HEK293 (cell line): ENCODE results near the gene GLTP.

Experiments used
- CTCF ChIA-PET: fragments of 350-600 bp; formaldehyde crosslinking; extraction: SDS; loops from one replicate; lab custom pipeline; 2021; ENCODE audit warnings: antibody characterized with exemption; lab: Yijun Ruan, JAX
- POLR2A ChIA-PET: fragments of 300-600 bp; formaldehyde crosslinking; extraction: SDS; loops from one replicate; lab custom pipeline; 2020; ENCODE audit warnings: antibody characterized with exemption, inconsistent platforms; lab: Yijun Ruan, JAX
- H3K27ac ChIP-seq: fragments of 200-500 bp; sonication (Bioruptor generic); 2 replicates; pipeline ENCODE4 v1.5.1; 2014; ENCODE audit warnings: low read depth, low read length, control low read depth, inconsistent platforms; ENCODE audit errors: extremely low read depth
- H3K36me3 ChIP-seq, 2 experiments: fragments of 200-500 bp in 1 of 2; sonication (Bioruptor generic) in 1 of 2; 1 replicate in 1 of 2; 2 replicates in 1 of 2; pipeline ENCODE4 v1.5.1; 2014 to 2017; ENCODE audit warnings: inconsistent platforms in 2 of 2, low read length in 2 of 2; ENCODE audit not compliant: control insufficient read depth in 2 of 2, insufficient read depth in 1 of 2
- H3K4me1 ChIP-seq: fragments of 200-500 bp; sonication (Bioruptor generic); 2 replicates; pipeline ENCODE4 v1.5.1; 2014; ENCODE audit warnings: mild to moderate bottlenecking, low read length, inconsistent platforms; ENCODE audit not compliant: control insufficient read depth, insufficient read depth
- H3K4me3 ChIP-seq: 2 replicates; pipeline ENCODE4 v1.5.1; 2011; ENCODE audit warnings: low read depth, mild to moderate bottlenecking, control low read depth, low read length, moderate library complexity
- H3K9me3 ChIP-seq: fragments of 200-500 bp; sonication (Bioruptor generic); 2 replicates; pipeline ENCODE4 v1.5.1; 2014; ENCODE audit warnings: low read depth, low read length, inconsistent platforms; ENCODE audit not compliant: control insufficient read depth, insufficient read depth
- BCL11A ChIP-seq: fragments of 450-650 bp; formaldehyde crosslinking; IDR thresholded peaks from 2 replicates; pipeline ENCODE4 v1.5.1; 2016; ENCODE audit warnings: low read depth, missing biosample characterization, missing genetic modification characterization
- EGR2 ChIP-seq: fragments of 450-650 bp; formaldehyde crosslinking; IDR thresholded peaks from 2 replicates; pipeline ENCODE4 v1.5.1; 2016; ENCODE audit warnings: low read depth, missing biosample characterization, missing genetic modification characterization
- GLIS1 ChIP-seq: fragments of 450-650 bp; formaldehyde crosslinking; IDR thresholded peaks from 2 replicates; pipeline ENCODE4 v1.5.1; 2016; ENCODE audit warnings: missing biosample characterization, missing genetic modification characterization
- KLF10 ChIP-seq: fragments of 450-650 bp; IDR thresholded peaks from 2 replicates; pipeline ENCODE4 v1.5.1; 2018; ENCODE audit warnings: missing biosample characterization, mild to moderate bottlenecking, missing genetic modification characterization
- KLF17 ChIP-seq: fragments of 450-650 bp; formaldehyde crosslinking; IDR thresholded peaks from 2 replicates; pipeline ENCODE4 v1.5.1; 2016; ENCODE audit warnings: missing biosample characterization, missing genetic modification characterization
- MZF1 ChIP-seq: fragments of 450-650 bp; formaldehyde crosslinking; IDR thresholded peaks from 2 replicates; pipeline ENCODE4 v1.5.1; 2017; ENCODE audit warnings: missing biosample characterization, missing genetic modification characterization, borderline replicate concordance
- OVOL3 ChIP-seq: fragments of 450-650 bp; formaldehyde crosslinking; IDR thresholded peaks from 2 replicates; pipeline ENCODE4 v1.5.1; 2016; ENCODE audit warnings: missing biosample characterization, missing genetic modification characterization
- PRDM1 ChIP-seq: fragments of 450-650 bp; formaldehyde crosslinking; IDR thresholded peaks from 2 replicates; pipeline ENCODE4; 2016; ENCODE audit warnings: missing biosample characterization, missing genetic modification characterization
- PRDM10 ChIP-seq: fragments of 450-650 bp; formaldehyde crosslinking; IDR thresholded peaks from 2 replicates; pipeline ENCODE4 v1.5.1; 2016; ENCODE audit warnings: missing biosample characterization, missing genetic modification characterization
- SP3 ChIP-seq: fragments of 450-650 bp; formaldehyde crosslinking; IDR thresholded peaks from 2 replicates; pipeline ENCODE4 v1.5.1; 2016; ENCODE audit warnings: missing biosample characterization, missing genetic modification characterization
- TRIM28 ChIP-seq: IDR thresholded peaks from 2 replicates; pipeline ENCODE4 v1.6.1; 2011; ENCODE audit warnings: low read length, control low read depth, borderline replicate concordance
- ZBTB11 ChIP-seq: fragments of 450-650 bp; formaldehyde crosslinking; conservative IDR thresholded peaks from 2 replicates; pipeline ENCODE4 v1.5.1; 2016; ENCODE audit warnings: low read depth, missing biosample characterization, missing genetic modification characterization
- ZBTB17 ChIP-seq: fragments of 450-650 bp; formaldehyde crosslinking; IDR thresholded peaks from 2 replicates; pipeline ENCODE4 v1.5.1; 2016; ENCODE audit warnings: missing biosample characterization, missing genetic modification characterization
- ZBTB48 ChIP-seq: fragments of 450-650 bp; formaldehyde crosslinking; IDR thresholded peaks from 2 replicates; pipeline ENCODE4 v1.5.1; 2016; ENCODE audit warnings: missing biosample characterization, missing genetic modification characterization
- ZNF138 ChIP-seq: fragments of 450-650 bp; formaldehyde crosslinking; IDR thresholded peaks from 2 replicates; pipeline ENCODE4 v1.5.1; 2016; ENCODE audit warnings: missing biosample characterization, missing genetic modification characterization, borderline replicate concordance
- ZNF148 ChIP-seq: fragments of 450-650 bp; formaldehyde crosslinking; IDR thresholded peaks from 2 replicates; pipeline ENCODE4 v1.5.0; 2017; ENCODE audit warnings: missing biosample characterization, missing genetic modification characterization, borderline replicate concordance
- ZNF18 ChIP-seq: fragments of 450-650 bp; formaldehyde crosslinking; IDR thresholded peaks from 2 replicates; pipeline ENCODE4 v1.5.1; 2016; ENCODE audit warnings: missing biosample characterization, missing genetic modification characterization
- ZNF335 ChIP-seq: fragments of 450-650 bp; formaldehyde crosslinking; conservative IDR thresholded peaks from 2 replicates; pipeline ENCODE4 v1.5.1; 2016; ENCODE audit warnings: missing biosample characterization, missing genetic modification characterization
- ZNF341 ChIP-seq: fragments of 450-650 bp; formaldehyde crosslinking; IDR thresholded peaks from 2 replicates; pipeline ENCODE4; 2016; ENCODE audit warnings: low read depth, missing biosample characterization, missing genetic modification characterization
- ZNF366 ChIP-seq: fragments of 450-650 bp; formaldehyde crosslinking; conservative IDR thresholded peaks from 2 replicates; pipeline ENCODE4 v1.5.1; 2016; ENCODE audit warnings: missing biosample characterization, missing genetic modification characterization
- ZNF404 ChIP-seq: fragments of 450-650 bp; formaldehyde crosslinking; IDR thresholded peaks from 2 replicates; pipeline ENCODE4 v1.5.1; 2017; ENCODE audit warnings: missing biosample characterization, missing genetic modification characterization
- ZNF629 ChIP-seq: fragments of 450-650 bp; formaldehyde crosslinking; IDR thresholded peaks from 2 replicates; pipeline ENCODE4 v1.5.1; 2017; ENCODE audit warnings: missing biosample characterization, missing genetic modification characterization
- ZNF76 ChIP-seq: fragments of 450-650 bp; formaldehyde crosslinking; IDR thresholded peaks from 2 replicates; pipeline ENCODE4; 2016; ENCODE audit warnings: low read depth, missing biosample characterization, missing genetic modification characterization, borderline replicate concordance
- ZNF776 ChIP-seq: fragments of 450-650 bp; formaldehyde crosslinking; IDR thresholded peaks from 2 replicates; pipeline ENCODE4 v1.5.0; 2017; ENCODE audit warnings: missing biosample characterization, missing genetic modification characterization, borderline replicate concordance
- ZSCAN23 ChIP-seq: fragments of 450-650 bp; formaldehyde crosslinking; IDR thresholded peaks from 2 replicates; pipeline ENCODE4 v1.5.1; 2016; ENCODE audit warnings: missing biosample characterization, missing genetic modification characterization
- ZSCAN30 ChIP-seq: fragments of 450-650 bp; IDR thresholded peaks from 2 replicates; pipeline ENCODE4 v1.5.1; 2018; ENCODE audit warnings: missing biosample characterization, mild to moderate bottlenecking, missing genetic modification characterization, moderate library complexity

The GLTP gene

GRCh38 chr12:109820816-109821381 is 59.4 kb downstream of the GLTP start:
- H3K36me3 ChIP-seq = no peaks in the 10 kb centered on the region
- H3K4me3 ChIP-seq = no peak overlapping the region
- CTCF ChIA-PET = no interaction called here
- no peaks in the 10 kb centered on the region for H3K9me3 ChIP-seq
- H3K4me1 ChIP-seq = no peaks in the 10 kb centered on the region
- H3K27ac ChIP-seq = peak overlapping the region; percentile 34; the same call in 1 of the 2 replicates
- POLR2A ChIA-PET = interaction anchor here (1.2 kb wide), 1 partner anchor 13 kb away, joined by 3 read pairs; no protein-coding TSS in a partner anchor
- TF ChIP-seq PRDM10 (tag by site-specific recombination) (peak; percentile 90), ZBTB17 (tag by site-specific recombination) (peak; percentile 77), ZNF776 (tag by site-specific recombination) (no peak), OVOL3 (tag by site-specific recombination) (no peak), ZNF335 (tag by site-specific recombination) (peak; percentile 94), ZNF148 (tag by site-specific recombination) (no peak), TRIM28 (peak; percentile 64; the same call in 1 of the 2 replicates), ZNF366 (peak; percentile 82), ZNF629 (tag by site-specific recombination) (peak; percentile 68), ZNF138 (tag by site-specific recombination) (no peak), PRDM1 (peak; percentile 67), ZNF18 (tag by site-specific recombination) (0 out of 2 replicates have a peak, but pooled peaks have one; percentile 15), MZF1 (tag by site-specific recombination) (no peak; the same call in 1 of the 2 replicates), BCL11A (tag by site-specific recombination) (0 out of 2 replicates have a peak, but pooled peaks have one; percentile 15), ZNF341 (tag by site-specific recombination) (peak; percentile 90), ZBTB48 (peak; percentile 89), GLIS1 (tag by site-specific recombination) (peak; percentile 73), ZBTB11 (tag by site-specific recombination) (peak; percentile 68), SP3 (tag by site-specific recombination) (no peak), KLF10 (tag by site-specific recombination) (no peak), ZSCAN30 (tag by site-specific recombination) (0 out of 2 replicates have a peak, but pooled peaks have one; percentile 29), ZNF404 (tag by site-specific recombination) (no peak), ZSCAN23 (tag by site-specific recombination) (no peak), EGR2 (tag by site-specific recombination) (no peak), KLF17 (tag by site-specific recombination) (peak; percentile 85), ZNF76 (tag by site-specific recombination) (no peak)
